HL-60 (cell line): ENCODE measurements around the gene C9.

Experiments
- POLR2AphosphoS5 ChIP-seq: IDR thresholded peaks from 2 replicates; pipeline ENCODE4 v1.6.1; 2012; ENCODE audit warnings: low read depth
- REST ChIP-seq: IDR thresholded peaks from 2 replicates; pipeline ENCODE4 v1.6.1; 2012; ENCODE audit warnings: low read depth; ENCODE audit not compliant: insufficient replicate concordance
- TF ChIP-seq, protein P1 (sequence below): IDR thresholded peaks from one replicate; pipeline ENCODE4 v1.5.1; 2011; ENCODE audit warnings: low read length, control low read depth, inconsistent platforms; ENCODE audit not compliant: insufficient read depth

DNA sequence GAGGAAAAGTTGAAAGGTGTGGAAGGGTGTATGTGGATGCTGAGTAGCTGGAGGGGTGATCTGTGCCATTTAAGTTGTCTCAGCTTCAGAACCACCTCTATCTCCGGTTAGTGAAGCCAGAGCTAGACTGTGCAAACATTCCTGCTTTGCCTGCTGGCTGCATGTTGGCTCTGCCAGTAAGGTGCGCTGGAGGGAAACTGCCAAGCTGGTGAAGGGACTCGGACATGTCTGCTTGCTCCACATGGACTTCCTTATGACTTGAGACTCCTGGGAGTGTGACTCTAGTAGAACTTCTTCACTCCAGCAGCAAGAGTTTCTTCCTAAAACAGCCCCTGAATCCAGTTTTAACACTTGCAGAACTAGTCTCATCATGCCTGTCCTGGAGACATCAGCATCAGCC lies 32.5 kb upstream of the C9 start:
- TF ChIP-seq, protein P1, sequence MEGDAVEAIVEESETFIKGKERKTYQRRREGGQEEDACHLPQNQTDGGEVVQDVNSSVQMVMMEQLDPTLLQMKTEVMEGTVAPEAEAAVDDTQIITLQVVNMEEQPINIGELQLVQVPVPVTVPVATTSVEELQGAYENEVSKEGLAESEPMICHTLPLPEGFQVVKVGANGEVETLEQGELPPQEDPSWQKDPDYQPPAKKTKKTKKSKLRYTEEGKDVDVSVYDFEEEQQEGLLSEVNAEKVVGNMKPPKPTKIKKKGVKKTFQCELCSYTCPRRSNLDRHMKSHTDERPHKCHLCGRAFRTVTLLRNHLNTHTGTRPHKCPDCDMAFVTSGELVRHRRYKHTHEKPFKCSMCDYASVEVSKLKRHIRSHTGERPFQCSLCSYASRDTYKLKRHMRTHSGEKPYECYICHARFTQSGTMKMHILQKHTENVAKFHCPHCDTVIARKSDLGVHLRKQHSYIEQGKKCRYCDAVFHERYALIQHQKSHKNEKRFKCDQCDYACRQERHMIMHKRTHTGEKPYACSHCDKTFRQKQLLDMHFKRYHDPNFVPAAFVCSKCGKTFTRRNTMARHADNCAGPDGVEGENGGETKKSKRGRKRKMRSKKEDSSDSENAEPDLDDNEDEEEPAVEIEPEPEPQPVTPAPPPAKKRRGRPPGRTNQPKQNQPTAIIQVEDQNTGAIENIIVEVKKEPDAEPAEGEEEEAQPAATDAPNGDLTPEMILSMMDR = no peak
- TF ChIP-seq POLR2AphosphoS5 = no peak
- no peak for TF ChIP-seq REST
